IMR-90 (cell line): ENCODE data around the gene MS4A2. TPM values are rescaled to one million over a fixed set of nuclear protein-coding genes. Genes with fewer than 3 reads are reported as not detected.
"Not testable (repeated sequence)": the region's sequence is repeated elsewhere in the genome, so short reads cannot be mapped to it uniquely, and the experiment has no call there.

Experiments used
- ATAC-seq: fragments of 200-7000 bp; cut with Tn5 transposase; 2 replicates; pipeline ENCODE4 v1.9.1; 2020; ENCODE audit warnings: low read depth, mild to moderate bottlenecking, moderate library complexity
- BruUV-seq: library from RNA; stranded (reverse); fragments of 400-500 nt; replicated peaks from 2 replicates; lab custom pipeline; 2021; lab: Mats Ljungman, UMichigan
- CTCF ChIA-PET: fragments of 300-600 bp; formaldehyde crosslinking; extraction: SDS; loops from one replicate; lab custom pipeline; 2021; ENCODE audit warnings: antibody characterized with exemption; lab: Yijun Ruan, JAX
- POLR2A ChIA-PET: fragments of 300-600 bp; sonication (Branson Sonifier 250); formaldehyde crosslinking; loops from one replicate; lab custom pipeline; 2022; ENCODE audit warnings: antibody characterized with exemption; ENCODE audit not compliant: unreplicated experiment; lab: Charles Lee
- DNase-seq: peaks from one replicate; pipeline ENCODE4 v3.0.0; 2013
- H2AFZ ChIP-seq: replicated peaks from 2 replicates; pipeline ENCODE3; 2013; ENCODE audit warnings: low read length, mild to moderate bottlenecking; ENCODE audit not compliant: poor library complexity
- H2AK5ac ChIP-seq: 2 replicates; pipeline ENCODE4 v1.6.1; 2013; ENCODE audit warnings: low read depth, low read length, inconsistent platforms
- H2AK9ac ChIP-seq: replicated peaks from 2 replicates; pipeline ENCODE3; 2013; ENCODE audit warnings: mild to moderate bottlenecking, low read depth, low read length, moderate library complexity; ENCODE audit not compliant: poor library complexity
- H2BK120ac ChIP-seq: 2 replicates; pipeline ENCODE4 v1.6.1; 2013; ENCODE audit warnings: low read depth, low read length, inconsistent platforms
- H2BK15ac ChIP-seq: 3 replicates; pipeline ENCODE4 v1.6.1; 2013; ENCODE audit warnings: low read depth, low read length, inconsistent platforms
- H2BK20ac ChIP-seq: 2 replicates; pipeline ENCODE4 v1.6.1; 2013; ENCODE audit warnings: low read depth, mild to moderate bottlenecking, inconsistent platforms, low read length, moderate library complexity
- H2BK5ac ChIP-seq: 2 replicates; pipeline ENCODE4 v1.6.1; 2013; ENCODE audit warnings: mild to moderate bottlenecking, low read depth, low read length, inconsistent platforms; ENCODE audit not compliant: poor library complexity, severe bottlenecking
- H3K14ac ChIP-seq: replicated peaks from 2 replicates; pipeline ENCODE4 v1.6.1; 2013; ENCODE audit warnings: low read depth, low read length, inconsistent platforms
- H3K18ac ChIP-seq: 2 replicates; pipeline ENCODE4 v1.6.1; 2013; ENCODE audit warnings: low read depth, low read length, control low read depth
- H3K23ac ChIP-seq: 2 replicates; pipeline ENCODE4 v1.6.1; 2013; ENCODE audit warnings: low read depth, low read length, inconsistent platforms
- H3K27ac ChIP-seq: 2 replicates; pipeline ENCODE4 v1.5.1; 2013; ENCODE audit warnings: mild to moderate bottlenecking, control low read depth, low read length; ENCODE audit not compliant: insufficient read depth
- H3K27me3 ChIP-seq: 2 replicates; pipeline ENCODE4 v1.6.1; 2013; ENCODE audit warnings: low read length; ENCODE audit not compliant: control insufficient read depth, insufficient read depth
- H3K36me3 ChIP-seq: 2 replicates; pipeline ENCODE4 v1.6.1; 2013; ENCODE audit warnings: low read length, mixed read lengths; ENCODE audit not compliant: control insufficient read depth, insufficient read depth
- H3K4ac ChIP-seq: 2 replicates; pipeline ENCODE4 v1.6.1; 2013; ENCODE audit warnings: low read depth, low read length, inconsistent platforms
- H3K4me1 ChIP-seq: 2 replicates; pipeline ENCODE4 v1.6.1; 2013; ENCODE audit warnings: low read length, mixed read lengths; ENCODE audit not compliant: control insufficient read depth, insufficient read depth
- H3K4me2 ChIP-seq: 2 replicates; pipeline ENCODE4 v1.6.1; 2013; ENCODE audit warnings: low read depth, mild to moderate bottlenecking, control low read depth, low read length, moderate library complexity
- H3K4me3 ChIP-seq: 2 replicates; pipeline ENCODE4 v1.5.1; 2013; ENCODE audit warnings: low read depth, mild to moderate bottlenecking, control low read depth, low read length, moderate library complexity; ENCODE audit not compliant: insufficient read depth
- H3K56ac ChIP-seq: 2 replicates; pipeline ENCODE4 v1.6.1; 2013; ENCODE audit warnings: low read length, inconsistent platforms; ENCODE audit not compliant: insufficient read depth; ENCODE audit errors: extremely low read depth
- H3K79me1 ChIP-seq, 2 experiments: 2 replicates each; pipeline ENCODE4 v1.6.1; 2013; ENCODE audit warnings: low read length in 2 of 2, inconsistent platforms in 1 of 2, low read depth in 1 of 2
- H3K9ac ChIP-seq: 2 replicates; pipeline ENCODE4 v1.6.1; 2013; ENCODE audit warnings: low read depth, low read length, control low read depth
- H3K9me1 ChIP-seq: 2 replicates; pipeline ENCODE4 v1.6.1; 2013; ENCODE audit warnings: low read length, inconsistent platforms; ENCODE audit not compliant: insufficient read depth
- H3K9me3 ChIP-seq: 2 replicates; pipeline ENCODE4 v1.6.1; 2013; ENCODE audit warnings: low read length; ENCODE audit not compliant: control insufficient read depth, insufficient read depth
- H4K20me1 ChIP-seq: 2 replicates; pipeline ENCODE4 v1.6.1; 2013; ENCODE audit warnings: low read length, inconsistent platforms; ENCODE audit not compliant: insufficient read depth
- H4K5ac ChIP-seq: 2 replicates; pipeline ENCODE4 v1.6.1; 2013; ENCODE audit warnings: mild to moderate bottlenecking, low read depth, low read length, control low read depth
- H4K8ac ChIP-seq, 2 experiments: 2 replicates each; pipeline ENCODE4 v1.6.1; 2013; ENCODE audit warnings: low read depth in 2 of 2, low read length in 2 of 2, control low read depth in 1 of 2, inconsistent platforms in 1 of 2
- H4K91ac ChIP-seq: 2 replicates; pipeline ENCODE4 v1.6.1; 2013; ENCODE audit warnings: low read depth, low read length, inconsistent platforms; ENCODE audit not compliant: insufficient read depth
- WGBS, 2 experiments: methylation state at CpG; one replicate each; pipeline versions ENCODE4 v1.1.5 to v1.1.7; 2013; ENCODE audit warnings: missing lambda C conversion rate in 2 of 2; ENCODE audit not compliant: insufficient read length in 1 of 2; ENCODE audit errors: extremely low coverage in 2 of 2; 5-methylcytosine and 5-hydroxymethylcytosine counted together
- dilution Hi-C: fragments of 300-500 bp; cut with HindIII; formaldehyde crosslinking; loops from one replicate; pipeline ENCODE4 v1.14.3; 2018; ENCODE audit warnings: low sequenced_read_pairs; ENCODE audit not compliant: unreplicated experiment
- in situ Hi-C: fragments of 300-500 bp; cut with MboI; formaldehyde crosslinking; loops from 3 replicates; pipeline ENCODE4 v1.14.3; 2019; ENCODE audit warnings: low sequenced_read_pairs, inconsistent platforms, mixed read lengths
- intact Hi-C: fragments of 100-400 bp; cut with micrococcal nuclease; formaldehyde crosslinking; loops from 2 replicates; pipeline ENCODE4 v1.10.0; 2022
- polyA plus RNA-seq, 3 experiments: library from polyadenylated mRNA; depleted of rRNA; stranded (reverse); fragments of >200 nt; gene quantifications; 2 replicates each; pipeline ENCODE4 v1.2.3, GENCODE V29; 2012; ENCODE audit warnings: low replicate concordance in 1 of 3
- total RNA-seq: library from RNA; depleted of rRNA; stranded (reverse); fragments of >200 nt; gene quantifications from 2 replicates; pipeline ENCODE4 v1.2.3, GENCODE V29; 2012

Gene MS4A2
- total and polyA plus RNA-seq, 2 of the 4 experiments (the other 2 are of a cell fraction): not detected

GRCh38 chr11:60108631-60109030 lies 20.2 kb downstream of the MS4A2 start:
- H2BK15ac ChIP-seq, H2AK9ac ChIP-seq, CTCF ChIA-PET, ATAC-seq, H3K4me1 ChIP-seq, H3K36me3 ChIP-seq, H2AFZ ChIP-seq, H4K20me1 ChIP-seq, dilution Hi-C loops, H4K5ac ChIP-seq, H3K9ac ChIP-seq, H2BK5ac ChIP-seq, H3K9me3 ChIP-seq, H3K4ac ChIP-seq, H3K56ac ChIP-seq, H4K8ac ChIP-seq, H3K9me1 ChIP-seq, H2AK5ac ChIP-seq, H3K23ac ChIP-seq, H2BK120ac ChIP-seq, in situ Hi-C loops, H3K14ac ChIP-seq, H4K91ac ChIP-seq, POLR2A ChIA-PET, H3K27ac ChIP-seq, H3K4me3 ChIP-seq, intact Hi-C loops, H2BK20ac ChIP-seq, H3K18ac ChIP-seq, DNase-seq, BruUV-seq, H3K79me1 ChIP-seq, H3K4me2 ChIP-seq, H3K27me3 ChIP-seq: not testable (repeated sequence)
- WGBS, 2 experiments: 100% methylated on average over 1 of the region's 5 CpGs; no CpG with 5 or more reads in 1 of the 2 experiments
